Measurements from ENCODE around the gene NEGR1.
A peak's percentile ranks its signal among the peaks of the same experiment; 100 is the strongest.

NEGR1 gene

DNA sequence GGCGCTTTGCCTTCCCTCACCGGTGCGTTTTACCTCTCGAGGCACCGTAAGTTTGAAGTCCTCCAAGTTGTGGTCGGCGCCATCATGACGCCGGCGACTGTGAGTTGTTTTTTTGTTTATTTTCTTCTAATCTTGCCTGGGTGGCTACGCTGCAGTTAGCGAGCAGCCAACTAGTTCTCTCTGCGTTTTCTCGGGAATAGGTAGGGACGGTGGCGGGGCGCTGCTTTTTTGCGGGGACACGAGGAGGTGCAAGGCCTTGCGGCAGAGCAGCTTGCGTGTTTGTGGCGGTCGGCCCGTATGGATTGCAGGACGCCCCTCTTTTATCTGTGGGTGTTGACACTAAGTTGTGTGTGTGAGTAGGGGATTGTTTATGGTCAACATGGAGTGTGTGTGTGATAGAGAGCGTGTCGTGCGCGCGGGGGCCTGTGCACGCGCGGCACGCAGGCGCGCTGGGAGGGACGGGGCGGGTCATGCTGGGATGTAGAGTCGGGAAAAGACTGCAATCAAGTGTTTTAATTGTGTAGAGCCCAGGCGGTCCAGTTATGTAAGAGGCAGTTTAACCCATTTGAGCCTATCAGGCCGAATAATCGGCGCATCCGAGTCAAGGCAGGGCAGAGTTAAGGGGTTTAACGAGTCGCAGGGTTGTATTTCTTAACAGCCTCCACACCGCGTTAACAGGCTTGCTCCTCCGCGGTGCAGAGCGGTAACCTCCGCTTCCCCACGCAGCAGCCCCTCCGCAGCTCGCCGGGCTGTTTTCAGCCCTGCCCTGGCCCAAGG is 1.2 kb upstream of the NEGR1 start:
- H3K4me1 ChIP-seq (ENCODE audit: control insufficient read depth in 5 of 5, insufficient read depth in 5 of 5, low read length in 5 of 5): peaks cover 4 to 33% (median 28%) of the 10 kb centered on the region in 5 donors
- no peaks in the 10 kb centered on the region for H3K9me3 ChIP-seq (ENCODE audit: control insufficient read depth in 5 of 5, low read length in 5 of 5)
- peaks cover 0 to 3% (median 0%) of the 10 kb centered on the region in 5 donors for H3K27me3 ChIP-seq (ENCODE audit: control insufficient read depth in 5 of 5, insufficient read depth in 4 of 5, low read length in 5 of 5)
- H3K4me3 ChIP-seq (ENCODE audit: low read depth in 1 of 5, low read length in 5 of 5): peak overlapping the region; percentile 86 to 96 (median 91)
- H3K9ac ChIP-seq (ENCODE audit: low read length in 5 of 5): peak overlapping the region; percentile 7 to 75 (median 66)
- H3K27ac ChIP-seq (ENCODE audit: low read depth, low read length): peak overlapping the region; percentile 83
- no peaks in the 10 kb centered on the region for H3K36me3 ChIP-seq (ENCODE audit: control insufficient read depth in 5 of 5, insufficient read depth in 5 of 5, low read length in 5 of 5)

DNA sequence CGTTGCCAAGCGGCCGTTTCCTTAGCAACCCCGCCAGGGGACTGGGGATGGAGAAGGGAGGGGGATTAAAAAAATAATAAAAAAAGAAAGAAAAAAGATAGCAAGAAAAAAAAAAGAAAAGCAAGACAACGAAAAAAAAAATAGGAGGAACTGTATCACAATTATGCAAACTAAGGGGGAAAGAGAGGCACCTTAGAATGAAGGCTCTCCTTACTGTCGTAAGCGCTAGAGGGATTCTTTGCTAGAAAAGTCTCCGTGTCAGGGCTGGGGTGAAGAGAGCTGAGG is 625 bp upstream of the NEGR1 start:
- peaks cover 4 to 33% (median 28%) of the 10 kb centered on the region in 5 donors for H3K4me1 ChIP-seq (ENCODE audit: control insufficient read depth in 5 of 5, insufficient read depth in 5 of 5, low read length in 5 of 5)
- peak overlapping the region; percentile 83 for H3K27ac ChIP-seq (ENCODE audit: low read depth, low read length)
- peaks cover 0 to 3% (median 0%) of the 10 kb centered on the region in 5 donors for H3K27me3 ChIP-seq (ENCODE audit: control insufficient read depth in 5 of 5, insufficient read depth in 4 of 5, low read length in 5 of 5)
- peak overlapping the region; percentile 86 to 96 (median 91) for H3K4me3 ChIP-seq (ENCODE audit: low read depth in 1 of 5, low read length in 5 of 5)
- H3K9me3 ChIP-seq (ENCODE audit: control insufficient read depth in 5 of 5, low read length in 5 of 5): no peaks in the 10 kb centered on the region
- H3K36me3 ChIP-seq (ENCODE audit: control insufficient read depth in 5 of 5, insufficient read depth in 5 of 5, low read length in 5 of 5): no peaks in the 10 kb centered on the region
- H3K9ac ChIP-seq (ENCODE audit: low read length in 5 of 5): peak overlapping the region in 4 of 5 donors; percentile 7 to 69 (median 58)

DNA sequence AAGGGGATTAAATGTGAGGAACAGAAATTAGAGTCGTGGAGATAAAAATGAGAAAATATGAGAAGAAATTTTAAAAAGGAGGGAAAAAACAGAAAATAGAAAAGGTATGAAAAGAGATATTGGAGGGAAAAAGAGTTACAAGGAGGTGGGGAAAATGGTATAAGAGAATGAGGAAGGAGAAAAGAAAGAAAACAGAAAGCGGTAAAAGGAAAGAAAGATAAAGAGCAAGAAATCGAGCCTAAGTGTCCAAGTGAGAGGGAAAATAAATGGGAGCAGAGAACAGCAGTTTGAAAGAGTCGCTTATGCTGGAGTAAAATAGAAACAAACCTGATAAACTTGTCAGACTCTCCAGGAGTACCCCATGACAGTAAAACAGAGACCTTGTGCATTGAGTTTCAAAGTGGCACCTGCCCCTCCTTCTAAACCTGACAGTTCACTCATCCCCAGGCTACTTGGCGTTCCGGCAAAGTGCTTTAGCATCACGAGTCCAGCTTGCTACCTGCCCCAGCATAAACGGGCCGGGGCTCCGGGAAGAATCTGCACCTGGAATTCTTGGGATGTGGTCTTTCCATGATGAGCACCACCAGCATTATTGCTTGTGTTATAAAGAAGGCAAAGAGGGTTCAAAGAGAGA is 585 bp downstream of the NEGR1 start:
- H3K27me3 ChIP-seq (ENCODE audit: control insufficient read depth in 5 of 5, insufficient read depth in 4 of 5, low read length in 5 of 5): peaks cover 0 to 3% (median 0%) of the 10 kb centered on the region in 5 donors
- H3K9me3 ChIP-seq (ENCODE audit: control insufficient read depth in 5 of 5, low read length in 5 of 5): no peaks in the 10 kb centered on the region
- H3K9ac ChIP-seq (ENCODE audit: low read length in 5 of 5): peak overlapping the region in 2 of 5 donors; percentile 38 to 51
- peaks cover 4 to 33% (median 28%) of the 10 kb centered on the region in 5 donors for H3K4me1 ChIP-seq (ENCODE audit: control insufficient read depth in 5 of 5, insufficient read depth in 5 of 5, low read length in 5 of 5)
- H3K36me3 ChIP-seq (ENCODE audit: control insufficient read depth in 5 of 5, insufficient read depth in 5 of 5, low read length in 5 of 5): no peaks in the 10 kb centered on the region
- H3K27ac ChIP-seq (ENCODE audit: low read depth, low read length): peak overlapping the region; percentile 41
- peak overlapping the region; percentile 65 to 93 (median 82) for H3K4me3 ChIP-seq (ENCODE audit: low read depth in 1 of 5, low read length in 5 of 5)

DNA sequence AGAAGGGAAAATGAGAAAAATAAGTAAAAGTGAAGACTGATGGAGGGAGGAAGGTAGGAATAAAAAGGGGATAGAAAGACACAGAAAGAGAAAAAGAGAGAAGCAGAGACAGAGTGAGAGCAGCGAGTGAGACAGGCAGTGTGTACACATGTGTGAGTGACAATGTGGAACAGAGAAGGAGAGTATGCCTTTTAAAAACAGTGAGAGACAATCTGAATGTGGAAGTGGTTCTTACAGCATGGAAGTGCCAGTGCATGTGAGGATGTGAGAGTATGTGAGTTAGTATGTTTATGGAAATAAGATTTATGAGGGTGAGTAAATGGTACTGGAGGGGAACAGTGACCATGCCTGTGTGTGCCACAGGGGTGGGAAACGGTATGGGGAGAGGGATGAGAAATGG is 1.2 kb downstream of the NEGR1 start:
- Histone ChIP-seq H3K4me1 (ENCODE audit: control insufficient read depth in 5 of 5, insufficient read depth in 5 of 5, low read length in 5 of 5) (peaks cover 4 to 33% (median 28%) of the 10 kb centered on the region in 5 donors), H3K9ac (ENCODE audit: low read length in 5 of 5) (no peak overlapping the region), H3K27ac (ENCODE audit: low read depth, low read length) (no peak overlapping the region), H3K9me3 (ENCODE audit: control insufficient read depth in 5 of 5, low read length in 5 of 5) (no peaks in the 10 kb centered on the region), H3K4me3 (ENCODE audit: low read depth in 1 of 5, low read length in 5 of 5) (peak overlapping the region in 4 of 5 donors; percentile 77 to 93 (median 86)), H3K27me3 (ENCODE audit: control insufficient read depth in 5 of 5, insufficient read depth in 4 of 5, low read length in 5 of 5) (peaks cover 0 to 3% (median 0%) of the 10 kb centered on the region in 5 donors), H3K36me3 (ENCODE audit: control insufficient read depth in 5 of 5, insufficient read depth in 5 of 5, low read length in 5 of 5) (no peaks in the 10 kb centered on the region)

DNA sequence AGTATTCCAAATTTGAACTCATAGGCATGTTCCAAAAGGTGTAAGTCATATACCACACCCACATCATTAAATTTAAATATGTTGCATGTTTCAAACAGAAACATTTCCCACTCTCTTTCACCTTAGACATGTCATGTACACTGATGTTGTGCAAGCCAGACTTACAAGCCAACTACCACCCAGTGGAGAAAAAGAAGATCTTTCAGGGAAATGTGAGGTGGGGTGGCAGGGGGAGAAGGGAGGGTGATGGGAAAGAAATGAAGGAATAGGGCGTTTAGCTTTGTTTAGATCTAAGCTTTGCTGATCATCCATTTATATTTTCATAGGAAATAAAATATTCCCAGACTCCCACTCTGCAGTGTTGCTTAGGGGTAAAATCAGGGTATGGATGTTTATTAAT is 1.6 kb downstream of the NEGR1 start:
- Histone ChIP-seq H3K4me1 (ENCODE audit: control insufficient read depth in 5 of 5, insufficient read depth in 5 of 5, low read length in 5 of 5) (peaks cover 4 to 33% (median 28%) of the 10 kb centered on the region in 5 donors), H3K27ac (ENCODE audit: low read depth, low read length) (no peak overlapping the region), H3K9ac (ENCODE audit: low read length in 5 of 5) (no peak overlapping the region), H3K4me3 (ENCODE audit: low read depth in 1 of 5, low read length in 5 of 5) (peak overlapping the region in 3 of 5 donors; percentile 82 to 93 (median 89)), H3K27me3 (ENCODE audit: control insufficient read depth in 5 of 5, insufficient read depth in 4 of 5, low read length in 5 of 5) (peaks cover 0 to 3% (median 0%) of the 10 kb centered on the region in 5 donors), H3K36me3 (ENCODE audit: control insufficient read depth in 5 of 5, insufficient read depth in 5 of 5, low read length in 5 of 5) (no peaks in the 10 kb centered on the region), H3K9me3 (ENCODE audit: control insufficient read depth in 5 of 5, low read length in 5 of 5) (no peaks in the 10 kb centered on the region)

DNA sequence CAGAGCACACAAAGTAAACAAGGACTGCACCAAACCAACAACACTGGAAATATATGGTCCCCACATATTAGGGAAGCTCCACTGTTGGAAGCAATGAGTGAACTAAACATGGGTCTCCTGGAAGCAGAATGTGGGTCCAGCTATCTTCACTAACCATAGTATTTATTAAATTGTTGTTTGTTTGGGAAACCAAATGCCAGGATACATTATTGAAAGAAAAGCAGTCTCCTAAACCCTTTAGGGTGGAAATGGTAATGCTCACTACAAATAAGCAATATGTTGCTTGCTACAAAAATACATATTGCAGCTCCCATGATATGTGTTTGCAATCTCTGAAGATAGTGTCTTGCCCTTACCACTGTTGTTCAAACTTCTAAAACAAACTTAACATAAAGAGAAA is 2.2 kb downstream of the NEGR1 start:
- no peak overlapping the region for H3K9ac ChIP-seq (ENCODE audit: low read length in 5 of 5)
- peak overlapping the region in 3 of 5 donors; percentile 34 to 93 (median 82) for H3K4me3 ChIP-seq (ENCODE audit: low read depth in 1 of 5, low read length in 5 of 5)
- no peaks in the 10 kb centered on the region for H3K9me3 ChIP-seq (ENCODE audit: control insufficient read depth in 5 of 5, low read length in 5 of 5)

DNA sequence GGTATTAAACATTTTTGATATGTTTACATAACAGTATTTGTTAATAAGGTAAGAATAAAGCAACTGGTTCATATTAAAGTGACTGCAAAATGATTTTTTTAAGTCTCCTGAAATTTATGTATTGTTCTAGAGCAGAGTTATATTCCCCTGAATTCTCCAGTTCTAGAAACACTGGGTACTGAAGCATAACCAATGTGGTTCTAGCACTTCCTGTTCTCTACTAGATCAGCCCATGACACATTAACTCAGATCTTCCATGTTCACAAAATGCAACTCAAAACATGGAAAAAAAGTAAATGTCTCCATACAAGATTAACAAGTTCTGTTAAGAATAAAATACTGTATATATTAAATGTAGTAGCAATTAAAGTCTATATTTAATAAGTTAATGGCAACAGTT is 3.9 kb downstream of the NEGR1 start:
- H3K27me3 ChIP-seq (ENCODE audit: control insufficient read depth in 5 of 5, insufficient read depth in 4 of 5, low read length in 5 of 5): peaks cover 0 to 3% (median 0%) of the 10 kb centered on the region in 5 donors
- H3K4me1 ChIP-seq (ENCODE audit: control insufficient read depth in 5 of 5, insufficient read depth in 5 of 5, low read length in 5 of 5): peaks cover 0 to 15% (median 13%) of the 10 kb centered on the region in 5 donors
- no peaks in the 10 kb centered on the region for H3K9me3 ChIP-seq (ENCODE audit: control insufficient read depth in 5 of 5, low read length in 5 of 5)
- no peak overlapping the region for H3K4me3 ChIP-seq (ENCODE audit: low read depth in 1 of 5, low read length in 5 of 5)
- no peak overlapping the region for H3K27ac ChIP-seq (ENCODE audit: low read depth, low read length)
- no peaks in the 10 kb centered on the region for H3K36me3 ChIP-seq (ENCODE audit: control insufficient read depth in 5 of 5, insufficient read depth in 5 of 5, low read length in 5 of 5)
- H3K9ac ChIP-seq (ENCODE audit: low read length in 5 of 5): no peak overlapping the region

More for the DNA sequence above, 2.2 kb downstream of the NEGR1 start:
- Histone ChIP-seq H3K27ac (ENCODE audit: low read depth, low read length) (no peak overlapping the region), H3K36me3 (ENCODE audit: control insufficient read depth in 5 of 5, insufficient read depth in 5 of 5, low read length in 5 of 5) (no peaks in the 10 kb centered on the region), H3K4me1 (ENCODE audit: control insufficient read depth in 5 of 5, insufficient read depth in 5 of 5, low read length in 5 of 5) (peaks cover 4 to 30% (median 26%) of the 10 kb centered on the region in 5 donors), H3K27me3 (ENCODE audit: control insufficient read depth in 5 of 5, insufficient read depth in 4 of 5, low read length in 5 of 5) (peaks cover 0 to 3% (median 0%) of the 10 kb centered on the region in 5 donors)

DNA sequence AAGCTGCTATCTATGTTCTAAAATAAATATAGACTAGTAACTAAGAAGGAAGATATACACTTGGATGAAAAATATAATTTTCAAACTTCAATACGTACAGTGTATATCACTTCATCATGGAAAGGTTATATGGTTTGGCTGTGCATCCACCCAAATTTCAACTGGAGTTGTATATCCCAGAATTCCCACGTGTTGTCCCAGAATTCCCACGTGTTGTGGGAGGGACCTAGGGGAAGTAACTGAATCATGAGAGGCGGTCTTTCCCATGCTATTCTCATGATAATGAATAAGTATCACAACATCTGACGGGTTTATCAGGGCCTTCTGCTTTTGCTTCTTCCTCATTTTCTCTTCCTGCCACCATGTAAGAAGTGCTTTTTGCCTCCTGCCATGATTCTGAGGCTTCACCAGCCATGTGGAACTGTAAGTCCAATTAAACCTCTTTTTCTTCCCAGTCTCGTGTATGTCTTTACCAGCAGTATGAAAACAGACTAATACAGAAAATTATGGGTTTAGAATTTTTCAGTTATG is 10.7 kb downstream of the NEGR1 start:
- H3K9me3 ChIP-seq (ENCODE audit: control insufficient read depth in 5 of 5, low read length in 5 of 5): no peaks in the 10 kb centered on the region
- H3K36me3 ChIP-seq (ENCODE audit: control insufficient read depth in 5 of 5, insufficient read depth in 5 of 5, low read length in 5 of 5): no peaks in the 10 kb centered on the region
- no peaks in the 10 kb centered on the region for H3K4me1 ChIP-seq (ENCODE audit: control insufficient read depth in 5 of 5, insufficient read depth in 5 of 5, low read length in 5 of 5)
- no peaks in the 10 kb centered on the region for H3K27me3 ChIP-seq (ENCODE audit: control insufficient read depth in 5 of 5, insufficient read depth in 4 of 5, low read length in 5 of 5)
- H3K4me3 ChIP-seq (ENCODE audit: low read depth in 1 of 5, low read length in 5 of 5): no peak overlapping the region
- no peak overlapping the region for H3K9ac ChIP-seq (ENCODE audit: low read length in 5 of 5)
- no peak overlapping the region for H3K27ac ChIP-seq (ENCODE audit: low read depth, low read length)

DNA sequence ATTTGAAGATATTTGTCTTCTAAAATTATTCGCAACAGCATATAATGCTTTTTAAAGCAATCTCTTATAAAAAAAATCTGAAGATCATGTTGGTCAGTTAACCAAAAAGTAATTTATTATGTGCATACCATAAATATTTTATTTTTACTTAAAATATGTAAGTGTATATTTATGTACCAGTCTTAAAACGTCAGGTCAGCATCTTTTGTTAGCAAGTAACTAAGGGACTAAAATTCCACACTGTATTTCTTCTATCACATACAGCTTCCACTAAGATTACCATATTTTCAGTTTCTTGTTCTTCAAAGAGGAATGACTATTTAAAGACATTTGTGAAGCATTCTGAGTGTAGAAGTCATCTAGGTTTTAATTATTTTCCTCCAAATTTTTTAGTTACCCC is 19.6 kb downstream of the NEGR1 start:
- Histone ChIP-seq H3K9ac (ENCODE audit: low read length in 5 of 5) (no peak overlapping the region), H3K9me3 (ENCODE audit: control insufficient read depth in 5 of 5, low read length in 5 of 5) (no peaks in the 10 kb centered on the region), H3K4me3 (ENCODE audit: low read depth in 1 of 5, low read length in 5 of 5) (no peak overlapping the region), H3K27me3 (ENCODE audit: control insufficient read depth in 5 of 5, insufficient read depth in 4 of 5, low read length in 5 of 5) (no peaks in the 10 kb centered on the region), H3K27ac (ENCODE audit: low read depth, low read length) (no peak overlapping the region), H3K4me1 (ENCODE audit: control insufficient read depth in 5 of 5, insufficient read depth in 5 of 5, low read length in 5 of 5) (no peaks in the 10 kb centered on the region), H3K36me3 (ENCODE audit: control insufficient read depth in 5 of 5, insufficient read depth in 5 of 5, low read length in 5 of 5) (no peaks in the 10 kb centered on the region)

DNA sequence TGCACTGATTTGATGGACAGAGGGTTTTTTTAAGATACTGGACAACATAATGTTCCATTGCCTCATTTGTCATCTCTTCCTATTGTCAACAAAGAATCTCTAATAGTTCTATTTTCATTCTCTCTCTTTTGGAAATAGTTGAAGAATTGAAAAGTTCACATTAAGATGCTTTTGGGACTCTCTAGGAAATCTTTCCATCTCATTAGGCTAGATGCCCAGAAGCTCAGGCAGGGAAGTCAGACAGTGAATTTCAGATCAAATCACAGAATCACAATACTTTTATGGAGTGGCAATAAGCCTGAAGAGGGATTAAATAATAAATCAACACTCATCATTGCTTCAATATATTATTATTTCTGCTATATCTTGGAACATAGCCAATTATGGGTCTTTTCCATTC is 29.2 kb downstream of the NEGR1 start:
- no peaks in the 10 kb centered on the region for H3K27me3 ChIP-seq (ENCODE audit: control insufficient read depth in 5 of 5, insufficient read depth in 4 of 5, low read length in 5 of 5)
- no peak overlapping the region for H3K9ac ChIP-seq (ENCODE audit: low read length in 5 of 5)
- no peak overlapping the region for H3K4me3 ChIP-seq (ENCODE audit: low read depth in 1 of 5, low read length in 5 of 5)
- H3K4me1 ChIP-seq (ENCODE audit: control insufficient read depth in 5 of 5, insufficient read depth in 5 of 5, low read length in 5 of 5): no peaks in the 10 kb centered on the region
- no peaks in the 10 kb centered on the region for H3K36me3 ChIP-seq (ENCODE audit: control insufficient read depth in 5 of 5, insufficient read depth in 5 of 5, low read length in 5 of 5)
- H3K9me3 ChIP-seq (ENCODE audit: control insufficient read depth in 5 of 5, low read length in 5 of 5): no peaks in the 10 kb centered on the region
- no peak overlapping the region for H3K27ac ChIP-seq (ENCODE audit: low read depth, low read length)
